HEK293 (cell line): ENCODE measurements around the gene LIG3.

Source experiments
- CTCF ChIA-PET: fragments of 350-600 bp; formaldehyde crosslinking; extraction: SDS; loops from one replicate; lab custom pipeline; 2021; ENCODE audit warnings: antibody characterized with exemption; lab: Yijun Ruan, JAX
- POLR2A ChIA-PET: fragments of 300-600 bp; formaldehyde crosslinking; extraction: SDS; loops from one replicate; lab custom pipeline; 2020; ENCODE audit warnings: antibody characterized with exemption, inconsistent platforms; lab: Yijun Ruan, JAX
- H3K27ac ChIP-seq: fragments of 200-500 bp; sonication (Bioruptor generic); 2 replicates; pipeline ENCODE4 v1.5.1; 2014; ENCODE audit warnings: low read depth, low read length, control low read depth, inconsistent platforms; ENCODE audit errors: extremely low read depth
- H3K36me3 ChIP-seq, 2 experiments: fragments of 200-500 bp in 1 of 2; sonication (Bioruptor generic) in 1 of 2; 1 replicate in 1 of 2; 2 replicates in 1 of 2; pipeline ENCODE4 v1.5.1; 2014 to 2017; ENCODE audit warnings: inconsistent platforms in 2 of 2, low read length in 2 of 2; ENCODE audit not compliant: control insufficient read depth in 2 of 2, insufficient read depth in 1 of 2
- H3K4me1 ChIP-seq: fragments of 200-500 bp; sonication (Bioruptor generic); 2 replicates; pipeline ENCODE4 v1.5.1; 2014; ENCODE audit warnings: mild to moderate bottlenecking, low read length, inconsistent platforms; ENCODE audit not compliant: control insufficient read depth, insufficient read depth
- H3K4me3 ChIP-seq: 2 replicates; pipeline ENCODE4 v1.5.1; 2011; ENCODE audit warnings: low read depth, mild to moderate bottlenecking, control low read depth, low read length, moderate library complexity
- H3K9me3 ChIP-seq: fragments of 200-500 bp; sonication (Bioruptor generic); 2 replicates; pipeline ENCODE4 v1.5.1; 2014; ENCODE audit warnings: low read depth, low read length, inconsistent platforms; ENCODE audit not compliant: control insufficient read depth, insufficient read depth
- BCL11B ChIP-seq: fragments of 450-650 bp; formaldehyde crosslinking; IDR thresholded peaks from 2 replicates; pipeline ENCODE4 v1.5.1; 2016; ENCODE audit warnings: low read depth, missing biosample characterization, missing genetic modification characterization
- HOXA7 ChIP-seq: sonication (generic); formaldehyde crosslinking; IDR thresholded peaks from 2 replicates; pipeline ENCODE4 v1.8.1; 2022; ENCODE audit warnings: missing genetic modification reagents, borderline replicate concordance
- KLF7 ChIP-seq: fragments of 450-650 bp; formaldehyde crosslinking; IDR thresholded peaks from 2 replicates; pipeline ENCODE4 v1.5.1; 2016; ENCODE audit warnings: missing biosample characterization, missing genetic modification characterization, borderline replicate concordance
- ZFP41 ChIP-seq: fragments of 450-650 bp; formaldehyde crosslinking; IDR thresholded peaks from 2 replicates; pipeline ENCODE4 v1.5.1; 2016; ENCODE audit warnings: missing biosample characterization, missing genetic modification characterization, borderline replicate concordance
- ZIC2 ChIP-seq: fragments of 450-650 bp; formaldehyde crosslinking; IDR thresholded peaks from 2 replicates; pipeline ENCODE4 v1.5.1; 2016; ENCODE audit warnings: missing biosample characterization, missing genetic modification characterization
- ZNF138 ChIP-seq: fragments of 450-650 bp; formaldehyde crosslinking; IDR thresholded peaks from 2 replicates; pipeline ENCODE4 v1.5.1; 2016; ENCODE audit warnings: missing biosample characterization, missing genetic modification characterization, borderline replicate concordance
- ZNF175 ChIP-seq: fragments of 450-650 bp; formaldehyde crosslinking; IDR thresholded peaks from 2 replicates; pipeline ENCODE4 v1.5.1; 2016; ENCODE audit warnings: missing biosample characterization, missing genetic modification characterization
- ZNF211 ChIP-seq: fragments of 450-650 bp; formaldehyde crosslinking; IDR thresholded peaks from 2 replicates; pipeline ENCODE4 v1.5.1; 2016; ENCODE audit warnings: low read depth, missing biosample characterization, missing genetic modification characterization
- ZNF23 ChIP-seq: fragments of 450-650 bp; formaldehyde crosslinking; IDR thresholded peaks from 2 replicates; pipeline ENCODE4 v1.5.1; 2016; ENCODE audit warnings: missing biosample characterization, missing genetic modification characterization, borderline replicate concordance
- ZNF266 ChIP-seq: fragments of 450-650 bp; formaldehyde crosslinking; IDR thresholded peaks from 2 replicates; pipeline ENCODE4 v1.5.1; 2016; ENCODE audit warnings: missing biosample characterization, missing genetic modification characterization, low read depth
- ZNF501 ChIP-seq: fragments of 450-650 bp; formaldehyde crosslinking; IDR thresholded peaks from 2 replicates; pipeline ENCODE4 v1.5.1; 2016; ENCODE audit warnings: missing biosample characterization, missing genetic modification characterization
- TF ChIP-seq, protein P1 (sequence below): fragments of 450-650 bp; formaldehyde crosslinking; IDR thresholded peaks from 2 replicates; pipeline ENCODE4 v1.5.1; 2016; ENCODE audit warnings: missing biosample characterization, missing genetic modification characterization
- TF ChIP-seq, protein P2 (sequence below): fragments of 450-650 bp; formaldehyde crosslinking; IDR thresholded peaks from 2 replicates; pipeline ENCODE4 v1.5.1; 2016; ENCODE audit warnings: missing biosample characterization, missing genetic modification characterization
- TF ChIP-seq, protein P3 (sequence below): fragments of 450-650 bp; formaldehyde crosslinking; IDR thresholded peaks from 2 replicates; pipeline ENCODE4 v1.5.1; 2017; ENCODE audit warnings: missing biosample characterization, missing genetic modification characterization

Gene LIG3

DNA sequence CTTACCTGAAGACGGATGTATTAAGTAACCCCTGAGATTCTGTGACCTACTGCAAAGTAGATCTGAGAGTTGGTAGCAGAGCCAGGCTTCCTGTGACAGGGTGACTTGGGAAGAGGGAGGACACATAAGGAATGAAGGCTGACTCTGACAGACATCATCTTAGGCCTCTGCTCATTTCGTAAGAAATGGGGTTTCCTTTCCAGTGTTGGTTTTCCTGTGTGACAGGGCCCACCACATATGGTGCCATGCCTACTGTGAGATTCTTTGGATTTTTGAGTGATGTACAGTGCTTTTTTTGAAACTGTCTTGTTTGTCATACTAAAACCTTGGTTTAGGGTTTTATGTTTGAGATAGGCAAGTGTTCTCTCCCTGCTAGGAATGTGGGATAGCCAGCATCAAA is 12.7 kb downstream of the LIG3 start:
- ChIA-PET POLR2A (no interaction called here), CTCF (interaction anchor here (1.5 to 8.4 kb wide), 2 partner anchors 29 to 128 kb away, joined by 3 to 79 read pairs; partner anchors contain the start of genes FNDC8 and RAD51D)
- H3K4me1 ChIP-seq: no peaks in the 10 kb centered on the region
- peaks cover 55 to 98% of the 10 kb centered on the region in 2 experiments for H3K36me3 ChIP-seq
- TF ChIP-seq KLF7 (tag by site-specific recombination): no peak
- TF ChIP-seq ZIC2 (tag by site-specific recombination): no peak
- TF ChIP-seq, protein P1, sequence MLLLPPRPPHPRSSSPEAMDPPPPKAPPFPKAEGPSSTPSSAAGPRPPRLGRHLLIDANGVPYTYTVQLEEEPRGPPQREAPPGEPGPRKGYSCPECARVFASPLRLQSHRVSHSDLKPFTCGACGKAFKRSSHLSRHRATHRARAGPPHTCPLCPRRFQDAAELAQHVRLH: no peak
- TF ChIP-seq, protein P2, sequence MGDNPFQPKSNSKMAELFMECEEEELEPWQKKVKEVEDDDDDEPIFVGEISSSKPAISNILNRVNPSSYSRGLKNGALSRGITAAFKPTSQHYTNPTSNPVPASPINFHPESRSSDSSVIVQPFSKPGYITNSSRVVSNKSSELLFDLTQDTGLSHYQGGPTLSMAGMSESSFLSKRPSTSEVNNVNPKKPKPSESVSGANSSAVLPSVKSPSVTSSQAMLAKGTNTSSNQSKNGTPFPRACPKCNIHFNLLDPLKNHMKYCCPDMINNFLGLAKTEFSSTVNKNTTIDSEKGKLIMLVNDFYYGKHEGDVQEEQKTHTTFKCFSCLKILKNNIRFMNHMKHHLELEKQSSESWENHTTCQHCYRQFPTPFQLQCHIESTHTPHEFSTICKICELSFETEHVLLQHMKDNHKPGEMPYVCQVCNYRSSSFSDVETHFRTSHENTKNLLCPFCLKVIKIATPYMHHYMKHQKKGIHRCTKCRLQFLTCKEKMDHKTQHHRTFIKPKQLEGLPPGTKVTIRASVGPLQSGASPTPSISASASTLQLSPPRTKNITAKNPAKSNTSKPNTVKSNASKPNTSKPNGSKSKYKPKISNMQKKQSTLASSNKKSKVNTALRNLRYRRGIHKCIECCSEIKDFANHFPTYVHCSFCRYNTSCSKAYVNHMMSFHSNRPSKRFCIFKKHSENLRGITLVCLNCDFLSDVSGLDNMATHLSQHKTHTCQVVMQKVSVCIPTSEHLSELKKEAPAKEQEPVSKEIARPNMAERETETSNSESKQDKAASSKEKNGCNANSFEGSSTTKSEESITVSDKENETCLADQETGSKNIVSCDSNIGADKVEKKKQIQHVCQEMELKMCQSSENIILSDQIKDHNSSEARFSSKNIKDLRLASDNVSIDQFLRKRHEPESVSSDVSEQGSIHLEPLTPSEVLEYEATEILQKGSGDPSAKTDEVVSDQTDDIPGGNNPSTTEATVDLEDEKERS (tag by site-specific recombination): no peak
- no peak for TF ChIP-seq ZNF23
- no peak for TF ChIP-seq ZNF175 (tag by site-specific recombination)
- TF ChIP-seq ZNF501 (tag by site-specific recombination): no peak
- TF ChIP-seq ZNF138 (tag by site-specific recombination): no peak
- TF ChIP-seq ZNF211 (tag by site-specific recombination): no peak
- no peak for TF ChIP-seq HOXA7
- no peak for TF ChIP-seq ZNF266
- H3K27ac ChIP-seq: no peak overlapping the region
- H3K9me3 ChIP-seq: no peaks in the 10 kb centered on the region
- H3K4me3 ChIP-seq: no peak overlapping the region

DNA sequence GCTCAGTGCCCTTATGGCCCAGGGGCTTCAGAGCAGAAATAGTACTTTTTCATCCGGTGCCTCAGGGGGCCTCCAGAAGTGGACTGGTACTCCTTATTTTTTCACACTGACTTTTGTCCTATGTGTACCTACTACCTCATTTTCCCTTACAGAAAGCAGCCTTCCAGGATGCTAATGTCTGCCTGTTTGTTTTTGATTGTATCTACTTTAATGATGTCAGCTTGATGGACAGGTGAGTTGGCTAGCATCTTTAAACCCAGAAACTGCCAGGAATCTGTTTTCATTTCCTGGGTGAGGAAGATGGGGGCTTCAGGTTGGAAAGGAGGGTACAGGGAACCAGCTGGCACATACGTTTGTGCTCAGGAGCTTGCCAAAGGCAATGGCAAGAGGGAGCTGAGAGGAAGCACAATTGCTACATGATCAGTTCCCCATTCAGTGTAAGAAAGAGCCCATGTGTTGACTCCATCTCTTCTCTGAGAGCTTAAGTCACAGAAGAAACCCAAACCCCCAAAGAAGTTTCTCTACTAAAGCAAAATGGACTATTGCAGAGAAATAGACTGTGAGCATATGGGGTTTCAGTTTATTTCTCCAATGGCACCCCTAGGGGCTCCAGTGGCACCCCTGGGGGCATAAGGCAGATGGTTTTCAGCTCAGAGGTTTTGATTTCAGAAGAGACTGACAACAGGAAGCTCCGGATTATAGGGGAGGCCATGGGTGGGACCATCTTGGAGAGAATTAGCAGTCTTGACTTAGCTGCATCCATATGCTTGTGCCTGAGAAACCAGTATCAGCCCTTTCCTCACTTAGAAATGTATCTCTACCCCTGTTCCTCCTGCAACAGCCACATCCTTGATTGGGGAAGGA is 16.3 kb downstream of the LIG3 start:
- Histone ChIP-seq H3K4me3 (no peak overlapping the region), H3K27ac (no peak overlapping the region), H3K36me3 (peaks cover 32 to 96% of the 10 kb centered on the region in 2 experiments), H3K4me1 (no peaks in the 10 kb centered on the region), H3K9me3 (no peaks in the 10 kb centered on the region)
- TF ChIP-seq BCL11B (tag by site-specific recombination): no peak
- ChIA-PET CTCF (interaction anchor here (0.6 to 8.4 kb wide), 8 partner anchors 15 to 588 kb away, joined by 3 to 79 read pairs (median 3); partner anchors contain the start of genes FNDC8 and RAD51D), POLR2A (interaction anchor here (1.0 kb wide), 1 partner anchor 122 kb away, joined by 3 read pairs; no protein-coding TSS in a partner anchor)

DNA sequence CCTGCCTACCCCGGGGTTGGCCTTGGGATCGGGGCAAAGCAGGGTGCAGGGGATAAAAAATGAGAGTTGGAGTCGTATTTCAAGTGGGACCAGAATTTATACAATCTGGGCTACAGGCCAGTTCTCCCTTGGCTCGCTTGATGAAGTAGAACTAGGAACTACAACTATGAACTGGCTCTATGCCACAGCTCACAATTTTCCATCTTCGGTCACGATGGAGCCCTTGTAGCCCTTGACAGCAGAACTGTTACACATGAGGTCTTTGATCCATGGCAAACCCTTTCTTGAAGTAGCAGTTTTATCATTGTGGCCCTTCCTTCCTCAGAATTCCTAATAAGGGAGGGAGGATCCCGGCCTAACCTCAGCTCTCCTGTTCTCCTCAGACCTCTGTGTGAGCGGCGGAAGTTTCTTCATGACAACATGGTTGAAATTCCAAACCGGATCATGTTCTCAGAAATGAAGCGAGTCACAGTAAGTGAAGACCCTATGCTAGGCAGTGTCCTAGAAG is 17.1 kb downstream of the LIG3 start:
- ChIA-PET POLR2A (interaction anchor here (1.0 kb wide), 1 partner anchor 121 kb away, joined by 3 read pairs; no protein-coding TSS in a partner anchor), CTCF (interaction anchor here (0.6 to 8.4 kb wide), 10 partner anchors 15 to 537 kb away, joined by 3 to 79 read pairs (median 3); partner anchors contain the start of genes FNDC8 and RAD51D)
- Histone ChIP-seq H3K4me3 (no peak overlapping the region), H3K27ac (no peak overlapping the region), H3K4me1 (no peaks in the 10 kb centered on the region), H3K9me3 (no peaks in the 10 kb centered on the region), H3K36me3 (peaks cover 31 to 96% of the 10 kb centered on the region in 2 experiments)
- no peak for TF ChIP-seq ZFP41
- TF ChIP-seq, protein P3, sequence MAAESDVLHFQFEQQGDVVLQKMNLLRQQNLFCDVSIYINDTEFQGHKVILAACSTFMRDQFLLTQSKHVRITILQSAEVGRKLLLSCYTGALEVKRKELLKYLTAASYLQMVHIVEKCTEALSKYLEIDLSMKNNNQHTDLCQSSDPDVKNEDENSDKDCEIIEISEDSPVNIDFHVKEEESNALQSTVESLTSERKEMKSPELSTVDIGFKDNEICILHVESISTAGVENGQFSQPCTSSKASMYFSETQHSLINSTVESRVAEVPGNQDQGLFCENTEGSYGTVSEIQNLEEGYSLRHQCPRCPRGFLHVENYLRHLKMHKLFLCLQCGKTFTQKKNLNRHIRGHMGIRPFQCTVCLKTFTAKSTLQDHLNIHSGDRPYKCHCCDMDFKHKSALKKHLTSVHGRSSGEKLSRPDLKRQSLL (tag by site-specific recombination): 0 out of 2 replicates have a peak, but pooled peaks have one; percentile 10
